GM19043 (cell line): ENCODE measurements around the gene GALNTL6.
A peak's percentile ranks its signal among the peaks of the same experiment; 100 is the strongest.
"Not testable (repeated sequence)": the region's sequence is repeated elsewhere in the genome, so short reads cannot be mapped to it uniquely, and the experiment has no call there.

Experiments
- ATAC-seq: cut with Tn5 transposase; IDR thresholded peaks from one replicate; pipeline ENCODE4 v1.9.1; 2021; ENCODE audit warnings: low read depth; ENCODE audit not compliant: unreplicated experiment

The GALNTL6 gene

GRCh38 chr4:173037242-173037641 lies 1224.0 kb downstream of the GALNTL6 start:
- no peak for ATAC-seq

GRCh38 chr4:173038192-173038896 lies 1225.1 kb downstream of the GALNTL6 start:
- no peak for ATAC-seq

- ATAC-seq, result peak; percentile 60
Measured at GRCh38 chr4:173039617-173040577, 1226.7 kb downstream of the GALNTL6 start.

- no peak for ATAC-seq
Measured at GRCh38 chr4:173041482-173041881, 1228.3 kb downstream of the GALNTL6 start.

GRCh38 chr4:173042139-173042538 lies 1228.9 kb downstream of the GALNTL6 start:
- ATAC-seq, result not testable (repeated sequence)

GRCh38 chr4:173044340-173044739 lies 1231.1 kb downstream of the GALNTL6 start:
- no peak for ATAC-seq

GRCh38 chr4:173045571-173045970 lies 1232.4 kb downstream of the GALNTL6 start:
- ATAC-seq, result no peak

GRCh38 chr4:173046144-173046543 lies 1232.9 kb downstream of the GALNTL6 start:
- ATAC-seq, result no peak

- no peak for ATAC-seq
Measured at GRCh38 chr4:173046818-173047217, 1233.6 kb downstream of the GALNTL6 start.

- ATAC-seq, result no peak
Measured at GRCh38 chr4:173051232-173051631, 1238.0 kb downstream of the GALNTL6 start.

- no peak for ATAC-seq
Measured at GRCh38 chr4:173051716-173052115, 1238.5 kb downstream of the GALNTL6 start.

GRCh38 chr4:173052439-173052838 lies 1239.2 kb downstream of the GALNTL6 start:
- ATAC-seq, result no peak

GRCh38 chr4:173056271-173056670 lies 1243.1 kb downstream of the GALNTL6 start:
- no peak for ATAC-seq

GRCh38 chr4:173056710-173057109 lies 1243.5 kb downstream of the GALNTL6 start:
- ATAC-seq, result no peak

- ATAC-seq, result no peak
Measured at GRCh38 chr4:173057442-173057841, 1244.2 kb downstream of the GALNTL6 start.

GRCh38 chr4:173057901-173058300 lies 1244.7 kb downstream of the GALNTL6 start:
- ATAC-seq, result no peak

- ATAC-seq, result no peak
Measured at GRCh38 chr4:173061160-173061559, 1248.0 kb downstream of the GALNTL6 start.

GRCh38 chr4:173073939-173074500 lies 1260.8 kb downstream of the GALNTL6 start:
- ATAC-seq, result no peak

GRCh38 chr4:173074501-173074946 lies 1261.3 kb downstream of the GALNTL6 start:
- ATAC-seq, result no peak

GRCh38 chr4:173076903-173077634 lies 1263.9 kb downstream of the GALNTL6 start:
- ATAC-seq, result no peak
